Keratinocyte (primary cell): ENCODE data around the gene ANKRD23. TPM values are rescaled to one million over a fixed set of nuclear protein-coding genes. Genes with fewer than 3 reads are reported as not detected.

Source experiments
- DNase-seq: peaks from one replicate; pipeline ENCODE4 v3.0.0-alpha.2; 2011; ENCODE audit warnings: low read depth, missing footprints, low spot score
- FAIRE-seq: peaks from 2 replicates; lab custom pipeline; 2011; peaks lifted over from hg19 to GRCh38; lab: Jason Lieb, UNC
- H2AFZ ChIP-seq: 2 replicates; pipeline ENCODE4 v1.6.0; 2012; ENCODE audit warnings: low read length, control low read depth, inconsistent platforms; ENCODE audit not compliant: control insufficient read depth
- H3K27ac ChIP-seq: 2 replicates; pipeline ENCODE4 v1.5.1; 2011; ENCODE audit warnings: low read length; ENCODE audit not compliant: control insufficient read depth, insufficient read depth
- H3K27me3 ChIP-seq: 3 replicates; pipeline ENCODE4 v1.6.0; 2011; ENCODE audit warnings: low read length; ENCODE audit not compliant: control insufficient read depth, insufficient read depth; ENCODE audit errors: extremely low read depth
- H3K36me3 ChIP-seq, 2 experiments: 2 replicates in 1 of 2; 3 replicates in 1 of 2; pipeline ENCODE4 v1.5.1; 2011; ENCODE audit warnings: low read length in 2 of 2, mild to moderate bottlenecking in 1 of 2; ENCODE audit not compliant: control insufficient read depth in 2 of 2, insufficient read depth in 2 of 2; ENCODE audit errors: extremely low read depth in 1 of 2
- H3K4me1 ChIP-seq: 3 replicates; pipeline ENCODE4 v1.5.1; 2011; ENCODE audit warnings: low read length; ENCODE audit not compliant: control insufficient read depth, insufficient read depth; ENCODE audit errors: extremely low read depth
- H3K4me2 ChIP-seq: 3 replicates; pipeline ENCODE4 v1.6.0; 2011; ENCODE audit warnings: low read depth, low read length; ENCODE audit not compliant: control insufficient read depth, insufficient read depth; ENCODE audit errors: extremely low read depth
- H3K4me3 ChIP-seq, 3 experiments: fragments of 200-600 bp in 1 of 3; sonication (generic) in 1 of 3; 2 replicates in 2 of 3; 3 replicates in 1 of 3; pipeline ENCODE4 v1.5.1; 2011 to 2016; ENCODE audit warnings: low read length in 3 of 3, mild to moderate bottlenecking in 3 of 3, control low read depth in 2 of 3, inconsistent platforms in 1 of 3, low read depth in 1 of 3, mixed read lengths in 1 of 3, mixed run types in 1 of 3, moderate library complexity in 1 of 3; ENCODE audit not compliant: control insufficient read depth in 2 of 3, insufficient read depth in 2 of 3; ENCODE audit errors: extremely low read depth in 1 of 3
- H3K79me2 ChIP-seq: 2 replicates; pipeline ENCODE4 v1.6.0; 2012; ENCODE audit warnings: low read length; ENCODE audit not compliant: control insufficient read depth, insufficient read depth
- H3K9ac ChIP-seq: 3 replicates; pipeline ENCODE4 v1.6.0; 2011; ENCODE audit warnings: low read length; ENCODE audit not compliant: control insufficient read depth, insufficient read depth; ENCODE audit errors: extremely low read depth
- H3K9me1 ChIP-seq: 3 replicates; pipeline ENCODE4 v1.6.0; 2011; ENCODE audit warnings: low read length; ENCODE audit not compliant: control insufficient read depth, insufficient read depth; ENCODE audit errors: extremely low read depth
- H3K9me3 ChIP-seq: 2 replicates; pipeline ENCODE4 v1.5.1; 2012; ENCODE audit warnings: low read depth, low read length; ENCODE audit not compliant: control insufficient read depth
- H4K20me1 ChIP-seq: 3 replicates; pipeline ENCODE4 v1.6.0; 2011; ENCODE audit warnings: low read length; ENCODE audit not compliant: control insufficient read depth, insufficient read depth; ENCODE audit errors: extremely low read depth
- CTCF ChIP-seq, 3 experiments: IDR thresholded peaks in 1 of 3; conservative IDR thresholded peaks in 1 of 3; optimal IDR thresholded peaks in 1 of 3; 2 replicates in 2 of 3; 3 replicates in 1 of 3; pipeline versions ENCODE3 to v1.5.1; 2011; ENCODE audit warnings: low read length in 3 of 3, mild to moderate bottlenecking in 3 of 3, moderate library complexity in 2 of 3, control low read depth in 1 of 3, inconsistent platforms in 1 of 3; ENCODE audit not compliant: insufficient read depth in 2 of 3; ENCODE audit errors: extremely low read depth in 1 of 3
- EZH2 ChIP-seq: IDR thresholded peaks from one replicate; pipeline ENCODE4 v1.6.1; 2012; ENCODE audit warnings: inconsistent platforms, mild to moderate bottlenecking, low read length, moderate library complexity
- dilution Hi-C: fragments of 300-500 bp; cut with MboI; formaldehyde crosslinking; loops from one replicate; pipeline ENCODE4 v1.7.0; 2020; ENCODE audit warnings: low sequenced_read_pairs; ENCODE audit not compliant: extremely low pct_ligation_motif_present
- polyA minus RNA-seq, 3 experiments: library from RNA; depleted of rRNA, polyadenylated mRNA; stranded (reverse); fragments of >200 nt; gene quantifications; 1 replicate in 1 of 3; 2 replicates in 1 of 3; 3 replicates in 1 of 3; pipeline ENCODE4 v1.2.3, GENCODE V29; 2011
- polyA plus RNA-seq, 5 experiments: library from polyadenylated mRNA; depleted of rRNA in 3 of 5; stranded (reverse) in 3 of 5; stranded (forward) in 1 of 5; unstranded in 1 of 5; fragments of >200 nt; gene quantifications; 1 replicate in 1 of 5; 2 replicates in 3 of 5; 3 replicates in 1 of 5; pipeline versions ENCODE4 v1.2.1 to v1.2.3, GENCODE V29; 2011 to 2012; ENCODE audit warnings: missing spikeins in 2 of 5, low read depth in 1 of 5, low replicate concordance in 1 of 5

The ANKRD23 gene
- polyA plus RNA-seq (0.39 to 2.0 TPM (median 1.4 TPM) in 3 replicates), polyA minus RNA-seq (0.30 to 2.5 TPM (median 1.4 TPM) in 3 replicates)
- polyA plus RNA-seq (2011; ENCODE audit: low read depth), result 2.3 TPM
- 0.52 and 0.55 TPM in 2 replicates for polyA plus RNA-seq (2011; cell fraction: cytosol; rRNA removed)
- 6.2 and 7.5 TPM in 2 replicates for polyA plus RNA-seq (2011; cell fraction: nucleus; rRNA removed)
- 0.87 and 1.1 TPM in 2 replicates for polyA plus RNA-seq (2012; ENCODE audit: low replicate concordance)
- not detected for polyA minus RNA-seq (2011; cell fraction: cytosol; rRNA and poly(A)+ RNA removed)
- polyA minus RNA-seq (2011; cell fraction: nucleus; rRNA and poly(A)+ RNA removed), result 1.5 and 4.1 TPM in 2 replicates

- Histone ChIP-seq H3K9me3 (no peaks in the 10 kb centered on the region), H3K36me3 (peaks cover 0 to 2% of the 10 kb centered on the region in 2 experiments), H3K9ac (no peak within 1 kb of the TSS), H3K79me2 (no peaks in the 10 kb centered on the region), H3K4me3 (no peak within 1 kb of the TSS), H2AFZ (no peak within 1 kb of the TSS), H4K20me1 (peaks cover 3% of the 10 kb centered on the region), H3K9me1 (no peaks in the 10 kb centered on the region), H3K4me1 (no peaks in the 10 kb centered on the region), H3K27me3 (no peaks in the 10 kb centered on the region), H3K27ac (no peak within 1 kb of the TSS), H3K4me2 (no peak within 1 kb of the TSS)
- dilution Hi-C loops, result no loop called here
- no peak for FAIRE-seq
- DNase-seq, result no peak
- TF ChIP-seq EZH2 (no peak), CTCF (optimal IDR thresholded peaks at IDR 0.05 in 1 of 3, IDR thresholded peaks at IDR 0.05 in 1 of 3, conservative IDR thresholded peaks at IDR 0.05 in 1 of 3; ENCODE audit: extremely low read depth in 1 of 3, insufficient read depth in 2 of 3, low read length in 3 of 3) (no peak)
Observed at GRCh38 chr2:96843538-96844268, at the start of gene ANKRD23. Gene ANKRD23, minus strand, starts transcription at chr2:96844021. Its CDS starts 29 bp downstream, at chr2:96843992.

GRCh38 chr2:96891591-96892333, 47.9 kb upstream of the ANKRD23 start:
- no peaks in the 10 kb centered on the region for H4K20me1 ChIP-seq
- H3K36me3 ChIP-seq, result no peaks in the 10 kb centered on the region
- no peak overlapping the region for H3K4me3 ChIP-seq
- no peak for FAIRE-seq
- TF ChIP-seq CTCF (optimal IDR thresholded peaks at IDR 0.05 in 1 of 3, IDR thresholded peaks at IDR 0.05 in 1 of 3, conservative IDR thresholded peaks at IDR 0.05 in 1 of 3; ENCODE audit: extremely low read depth in 1 of 3, insufficient read depth in 2 of 3, low read length in 3 of 3), result no peak
- no peak for TF ChIP-seq EZH2
- H3K27ac ChIP-seq, result no peak overlapping the region
- H3K9me3 ChIP-seq, result no peaks in the 10 kb centered on the region
- H3K79me2 ChIP-seq, result no peaks in the 10 kb centered on the region
- no peak for DNase-seq
- no peak overlapping the region for H2AFZ ChIP-seq
- H3K9ac ChIP-seq, result no peak overlapping the region
- dilution Hi-C loops, result no loop called here
- H3K4me1 ChIP-seq, result peaks cover 41% of the 10 kb centered on the region
- H3K9me1 ChIP-seq, result no peaks in the 10 kb centered on the region
- no peak overlapping the region for H3K4me2 ChIP-seq
- H3K27me3 ChIP-seq, result no peaks in the 10 kb centered on the region
